GM12878 (cell line): ENCODE results near the gene CALD1. TPM values are rescaled to one million over a fixed set of nuclear protein-coding genes. Genes with fewer than 3 reads are reported as not detected.

Experiments
- ATAC-seq: fragments of 200-7000 bp; cut with Tn5 transposase; 3 replicates; pipeline ENCODE4 v1.9.1; 2020; ENCODE audit warnings: mild to moderate bottlenecking, moderate library complexity
- BruUV-seq: library from RNA; stranded (reverse); fragments of 400-500 nt; replicated peaks from 2 replicates; lab custom pipeline; 2021; lab: Mats Ljungman, UMichigan
- CTCF ChIA-PET: fragments of 300-600 bp; sonication (Branson Sonifier 250); formaldehyde crosslinking; extraction: SDS; loops from one replicate; lab custom pipeline; 2021; ENCODE audit warnings: inconsistent platforms; lab: Yijun Ruan, JAX
- POLR2A ChIA-PET: fragments of 350-600 bp; formaldehyde crosslinking; extraction: SDS; loops from one replicate; lab custom pipeline; 2021; ENCODE audit warnings: inconsistent platforms; lab: Charles Lee
- RAD21 ChIA-PET: fragments of 300-600 bp; sonication (Branson Sonifier 250); formaldehyde crosslinking; loops from one replicate; lab custom pipeline; 2023; ENCODE audit warnings: antibody characterized with exemption; ENCODE audit not compliant: unreplicated experiment; lab: Charles Lee
- SMC1A ChIA-PET: fragments of 300-600 bp; sonication (Branson Sonifier 250); formaldehyde crosslinking; loops from one replicate; lab custom pipeline; 2023; ENCODE audit not compliant: unreplicated experiment, uncharacterized antibody; lab: Charles Lee
- DNase-seq: peaks from one replicate; pipeline ENCODE4 v3.0.0-alpha.2; 2011; ENCODE audit warnings: low read depth, low spot score
- FAIRE-seq: peaks from 3 replicates; lab custom pipeline; 2011; peaks lifted over from hg19 to GRCh38; lab: Jason Lieb, UNC
- H2AFZ ChIP-seq: 2 replicates; pipeline ENCODE4 v1.6.0; 2011; ENCODE audit warnings: low read depth, low read length, control low read depth; ENCODE audit not compliant: control insufficient read depth
- H3K27ac ChIP-seq: 2 replicates; pipeline ENCODE4 v1.5.1; 2011; ENCODE audit warnings: control low read depth; ENCODE audit not compliant: control insufficient read depth, insufficient read depth
- H3K27me3 ChIP-seq, 2 experiments: replicated peaks in 1 of 2; 2 replicates each; pipeline versions ENCODE4 v1.6.0 to v1.6.1; 2011; ENCODE audit warnings: low read length in 1 of 2; ENCODE audit not compliant: control insufficient read depth in 2 of 2, insufficient read depth in 2 of 2
- H3K36me3 ChIP-seq, 2 experiments: 2 replicates each; pipeline ENCODE4 v1.5.1; 2011; ENCODE audit warnings: low read length in 1 of 2; ENCODE audit not compliant: control insufficient read depth in 2 of 2, insufficient read depth in 2 of 2
- H3K4me1 ChIP-seq: 2 replicates; pipeline ENCODE4 v1.6.1; 2011; ENCODE audit warnings: mild to moderate bottlenecking, low read length, moderate library complexity, mixed read lengths; ENCODE audit not compliant: control insufficient read depth, insufficient read depth
- H3K4me2 ChIP-seq: 2 replicates; pipeline ENCODE4 v1.6.0; 2011; ENCODE audit warnings: control low read depth; ENCODE audit not compliant: control insufficient read depth, insufficient read depth
- H3K4me3 ChIP-seq: fragments of 200-600 bp; sonication (generic); 2 replicates; pipeline ENCODE4 v1.5.1; 2016
- H3K79me2 ChIP-seq: 2 replicates; pipeline ENCODE4 v1.6.0; 2011; ENCODE audit warnings: low read length; ENCODE audit not compliant: control insufficient read depth, insufficient read depth
- H3K9ac ChIP-seq: 2 replicates; pipeline ENCODE4 v1.8.0; 2011; ENCODE audit warnings: low read length, control low read depth, mixed read lengths; ENCODE audit not compliant: control insufficient read depth, insufficient read depth
- H3K9me3 ChIP-seq: replicated peaks from 3 replicates; pipeline ENCODE4 v1.5.1; 2011; ENCODE audit warnings: mild to moderate bottlenecking, low read length; ENCODE audit not compliant: control insufficient read depth, insufficient read depth
- H4K20me1 ChIP-seq: 2 replicates; pipeline ENCODE4 v1.6.0; 2011; ENCODE audit not compliant: control insufficient read depth, insufficient read depth
- ASH2L ChIP-seq: fragments of 300-600, 200-600 bp; sonication (generic); IDR thresholded peaks from 2 replicates; pipeline ENCODE4 v1.6.1; 2017; ENCODE audit warnings: low read depth, mild to moderate bottlenecking, borderline replicate concordance
- CUX1 ChIP-seq: IDR thresholded peaks from 2 replicates; pipeline ENCODE4 v1.6.1; 2012; ENCODE audit warnings: improper control_type of control experiment, low read depth, low read length; ENCODE audit not compliant: insufficient replicate concordance
- PRDM15 ChIP-seq: fragments of 450-650 bp; formaldehyde crosslinking; IDR thresholded peaks from 2 replicates; pipeline ENCODE4 v1.4.0; 2020; ENCODE audit warnings: mild to moderate bottlenecking, moderate library complexity
- TCF3 ChIP-seq: IDR thresholded peaks from 2 replicates; pipeline ENCODE4 v1.6.1; 2012; ENCODE audit warnings: low read depth, mild to moderate bottlenecking, low read length, borderline replicate concordance; ENCODE audit not compliant: insufficient read depth
- ZNF687 ChIP-seq: fragments of 450-650 bp; IDR thresholded peaks from 2 replicates; pipeline ENCODE4 v1.6.1; 2017; ENCODE audit warnings: mild to moderate bottlenecking, moderate library complexity
- WGBS: methylation state at CpG from one replicate; pipeline ENCODE4 v1.1.6; 2016; ENCODE audit warnings: low lambda C conversion rate; ENCODE audit not compliant: insufficient replicate concordance, insufficient coverage; ENCODE audit errors: missing lambda C conversion rate; 5-methylcytosine and 5-hydroxymethylcytosine counted together
- in situ Hi-C: fragments of 300-500 bp; cut with MboI; formaldehyde crosslinking; loops from 9 replicates; pipeline ENCODE4 v1.14.3; 2018; ENCODE audit warnings: mixed read lengths
- intact Hi-C: fragments of 100-400 bp; cut with micrococcal nuclease; formaldehyde crosslinking; loops from one replicate; pipeline ENCODE4 v1.14.2; 2022; ENCODE audit not compliant: unreplicated experiment
- polyA plus RNA-seq, 11 experiments: library from polyadenylated mRNA; depleted of rRNA in 4 of 11; unstranded in 6 of 11; stranded (reverse) in 5 of 11; fragments of >200 nt; fragmentation: Nextera tagmentation in 4 of 11; fragmentation: Illumina TruSeq in 1 of 11; extraction: Ambion mirVana in 4 of 11; extraction: Trizol in 1 of 11; gene quantifications; 1 replicate in 1 of 11; 2 replicates in 10 of 11; pipeline versions ENCODE4 v1.2.1 to v1.2.3, GENCODE V29; 2011 to 2016; ENCODE audit warnings: inconsistent platforms in 2 of 11, missing spikeins in 2 of 11, low read depth in 1 of 11
- total RNA-seq, 4 experiments: library from RNA; depleted of rRNA in 3 of 4; stranded (reverse); fragments of >200 nt in 3 of 4; fragmentation: Illumina TruSeq in 1 of 4; extraction: Trizol in 1 of 4; gene quantifications; 2 replicates each; pipeline versions ENCODE4 v1.2.1 to v1.2.3, GENCODE V29; 2013 to 2021

CALD1 gene
- total and polyA plus RNA-seq, 10 of the 15 experiments (the other 5 are each of a cell fraction or from before 2014, with no cell fraction given) = 0.03 to 1.3 (median 0.22) TPM

- BruUV-seq = no TSS peak
- H3K4me1 ChIP-seq = no peaks in the 10 kb centered on the region
- SMC1A ChIA-PET = no interaction called here
- no peak overlapping the region for H3K4me3 ChIP-seq
- H4K20me1 ChIP-seq = no peaks in the 10 kb centered on the region
- H3K4me2 ChIP-seq = no peak overlapping the region
- H2AFZ ChIP-seq = no peak overlapping the region
- no peaks in the 10 kb centered on the region for H3K9me3 ChIP-seq
- no peak for ATAC-seq
- in situ Hi-C loops = no loop called here
- no peak overlapping the region for H3K27ac ChIP-seq
- 44% methylated on average over 2 of the region's 2 CpGs for WGBS
- no peaks in the 10 kb centered on the region for H3K36me3 ChIP-seq
- RAD21 ChIA-PET = no interaction called here
- intact Hi-C loops = no loop called here
- DNase-seq = no peak
- no peaks in the 10 kb centered on the region for H3K79me2 ChIP-seq
- 0 out of 4 replicates have a peak, but pooled peaks cover 0 to 2% of the 10 kb centered on the region in 2 experiments for H3K27me3 ChIP-seq
- POLR2A ChIA-PET = no interaction called here
- H3K9ac ChIP-seq = no peak overlapping the region
- FAIRE-seq = no peak
- CTCF ChIA-PET = interaction anchor here (1.2 kb wide), 1 partner anchor 200 kb away, joined by 4 read pairs; no protein-coding TSS in a partner anchor
- TF ChIP-seq CUX1 (no peak), ASH2L (no peak), ZNF687 (no peak), PRDM15 (CRISPR knock-in tag) (no peak), TCF3 (no peak)
These were observed 36.6 kb upstream of the CALD1 start for GRCh38 chr7:134742688-134743350.
